Activated gamma-delta T cell (primary cell): Measurements from ENCODE around the gene NRIP2.

Experiments
- DNase-seq: peaks from one replicate; lab custom pipeline; 2025; lab: John Stamatoyannopoulos, UW

The NRIP2 gene

GRCh38 chr12:2775431-2775830, 59.4 kb downstream of the NRIP2 start:
- no peak for DNase-seq
